B cell (primary cell): ENCODE results near the gene HPGD. TPM values are rescaled to one million over a fixed set of nuclear protein-coding genes. Genes with fewer than 3 reads are reported as not detected.

ENCODE experiments used
- ATAC-seq: fragments of 200-7000 bp; cut with Tn5 transposase; one replicate; pipeline ENCODE4 v1.10.0; 2021; ENCODE audit warnings: low read depth, mild to moderate bottlenecking, moderate number of reproducible peaks, moderate library complexity
- CTCF ChIA-PET: fragments of 350-600 bp; sonication (Branson Sonifier 250); formaldehyde crosslinking; loops from one replicate; lab custom pipeline; 2021; ENCODE audit warnings: antibody characterized with exemption, inconsistent platforms; lab: Charles Lee
- POLR2A ChIA-PET: fragments of 350-600 bp; sonication (Branson Sonifier 250); formaldehyde crosslinking; loops from one replicate; lab custom pipeline; 2021; ENCODE audit warnings: antibody characterized with exemption; lab: Charles Lee
- DNase-seq: peaks from one replicate; pipeline ENCODE4 v3.0.0; 2013
- H2AFZ ChIP-seq: 2 replicates; pipeline ENCODE4 v1.6.1; 2012; ENCODE audit warnings: mild to moderate bottlenecking, low read depth, low read length; ENCODE audit not compliant: insufficient read depth, poor library complexity, severe bottlenecking
- H3K27ac ChIP-seq, 2 donors: 1 replicate in 1 of 2; 2 replicates in 1 of 2; pipeline ENCODE4 v1.5.1; 2012 to 2013; ENCODE audit warnings: low read length in 2 of 2, mild to moderate bottlenecking in 2 of 2, moderate library complexity in 1 of 2
- H3K27me3 ChIP-seq, 4 experiments: fragments of 200-600 bp in 1 of 4; sonication (generic) in 1 of 4; replicated peaks in 1 of 4; 1 replicate in 2 of 4; 2 replicates in 2 of 4; pipeline versions ENCODE4 v1.6.1 to v1.7.0; 2013 to 2016; ENCODE audit warnings: low read length in 3 of 4, mild to moderate bottlenecking in 2 of 4, mixed read lengths in 1 of 4, moderate library complexity in 1 of 4; ENCODE audit not compliant: insufficient read depth in 4 of 4, control insufficient read depth in 3 of 4; ENCODE audit errors: control extremely low read depth in 1 of 4
- H3K36me3 ChIP-seq, 2 experiments: replicated peaks in 1 of 2; 1 replicate in 1 of 2; 2 replicates in 1 of 2; pipeline versions ENCODE4 v1.6.1 to v1.7.1; 2013; ENCODE audit warnings: low read length in 1 of 2; ENCODE audit not compliant: insufficient read depth in 2 of 2, control insufficient read depth in 1 of 2; ENCODE audit errors: control extremely low read depth in 1 of 2, extremely low read depth in 1 of 2
- H3K4me1 ChIP-seq, 2 donors: fragments of 200-600 bp in 1 of 2; sonication (generic) in 1 of 2; 1 replicate in 1 of 2; 2 replicates in 1 of 2; pipeline versions ENCODE4 v1.5.1 to v1.6.1; 2013 to 2017; ENCODE audit warnings: low read length in 2 of 2; ENCODE audit not compliant: control insufficient read depth in 2 of 2, insufficient read depth in 2 of 2
- H3K4me2 ChIP-seq: replicated peaks from 2 replicates; pipeline ENCODE3; 2012; ENCODE audit warnings: mild to moderate bottlenecking, low read depth, low read length; ENCODE audit not compliant: poor library complexity, severe bottlenecking
- H3K4me3 ChIP-seq, 5 experiments: fragments of 200-600 bp in 1 of 5; sonication (generic) in 1 of 5; 1 replicate in 3 of 5; 2 replicates in 2 of 5; pipeline versions ENCODE4 v1.5.1 to v1.7.0; 2011 to 2016; ENCODE audit warnings: low read length in 4 of 5, mild to moderate bottlenecking in 4 of 5, low read depth in 2 of 5, control low read depth in 1 of 5, moderate library complexity in 1 of 5; ENCODE audit not compliant: insufficient read depth in 1 of 5; ENCODE audit errors: control extremely low read depth in 1 of 5, extremely low read depth in 1 of 5
- H3K79me2 ChIP-seq: fragments of 200-600 bp; sonication (generic); one replicate; pipeline ENCODE4 v1.6.0; 2016; ENCODE audit warnings: low read length; ENCODE audit not compliant: control insufficient read depth, insufficient read depth
- H3K9ac ChIP-seq: fragments of 200-600 bp; sonication (generic); 2 replicates; pipeline ENCODE4 v1.6.1; 2017; ENCODE audit warnings: mild to moderate bottlenecking, low read length, moderate library complexity
- H3K9me3 ChIP-seq, 3 donors: one replicate each; pipeline versions ENCODE4 v1.6.1 to v1.7.1; 2013; ENCODE audit warnings: low read length in 2 of 3; ENCODE audit not compliant: control insufficient read depth in 2 of 3, insufficient read depth in 1 of 3; ENCODE audit errors: control extremely low read depth in 1 of 3
- H4K20me1 ChIP-seq: 2 replicates; pipeline ENCODE4 v1.6.0; 2012; ENCODE audit warnings: mild to moderate bottlenecking, low read length; ENCODE audit not compliant: insufficient read depth, control insufficient read depth, poor library complexity, severe bottlenecking
- H3K27ac Mint-ChIP-seq: one replicate; pipeline ENCODE4 v1.8.0; 2021; ENCODE audit warnings: mixed read lengths
- H3K27me3 Mint-ChIP-seq: one replicate; pipeline ENCODE4 v1.8.0; 2021; ENCODE audit warnings: mixed read lengths
- H3K4me1 Mint-ChIP-seq: one replicate; pipeline ENCODE4 v1.8.0; 2021; ENCODE audit warnings: mixed read lengths
- H3K4me3 Mint-ChIP-seq: one replicate; pipeline ENCODE4 v1.8.0; 2021; ENCODE audit warnings: mixed read lengths
- H3K9me3 Mint-ChIP-seq: one replicate; pipeline ENCODE4 v1.8.0; 2022; ENCODE audit warnings: mixed read lengths; ENCODE audit not compliant: insufficient read depth
- CTCF ChIP-seq: fragments of 200-600 bp; IDR thresholded peaks from one replicate; pipeline ENCODE4 v1.8.0; 2022; ENCODE audit warnings: antibody characterized with exemption, mild to moderate bottlenecking
- EZH2 ChIP-seq: IDR thresholded peaks from 2 replicates; pipeline ENCODE4 v1.6.1; 2012; ENCODE audit warnings: borderline replicate concordance, low read depth, mild to moderate bottlenecking, moderate library complexity, low read length; ENCODE audit not compliant: insufficient read depth, poor library complexity, severe bottlenecking
- WGBS: methylation state at CpG from one replicate; pipeline ENCODE4 v1.1.5; 2013; ENCODE audit warnings: missing lambda C conversion rate; ENCODE audit not compliant: insufficient coverage; 5-methylcytosine and 5-hydroxymethylcytosine counted together
- intact Hi-C: fragments of 100-400 bp; cut with micrococcal nuclease; formaldehyde crosslinking; loops from one replicate; pipeline ENCODE4 v1.10.0; 2022
- polyA plus RNA-seq: library from polyadenylated mRNA; depleted of rRNA; stranded (reverse); fragments of >200 nt; gene quantifications from 2 replicates; pipeline ENCODE4 v1.2.3, GENCODE V29; 2012
- total RNA-seq, 2 donors: library from RNA; stranded (reverse); fragments of 120-200 nt in 1 of 2; gene quantifications; 1 replicate in 1 of 2; 2 replicates in 1 of 2; pipeline versions ENCODE4 v1.2.3 to v1.2.4, GENCODE V29; 2013 to 2022

Gene HPGD
- total and polyA plus RNA-seq, 2 donors (not counting 1 experiment from before 2014, with no cell fraction given), result 0.67 TPM; not detected in 1

GRCh38 chr4:174505007-174505406, 17.3 kb downstream of the HPGD start:
- Histone ChIP-seq H4K20me1 (no peaks in the 10 kb centered on the region), H3K4me2 (no peak overlapping the region), H2AFZ (no peak overlapping the region), H3K9me3 (no peaks in the 10 kb centered on the region), H3K4me3 (no peak overlapping the region), H3K36me3 (no peaks in the 10 kb centered on the region), H3K27me3 (no peaks in the 10 kb centered on the region), H3K27ac (no peak overlapping the region), H3K4me1 (no peaks in the 10 kb centered on the region), H3K9ac (no peak overlapping the region), H3K79me2 (no peaks in the 10 kb centered on the region)
- DNase-seq (no peak), ATAC-seq (no peak)
- Mint-ChIP-seq H3K27ac (no peak overlapping the region), H3K4me3 (no peak overlapping the region), H3K9me3 (no peaks in the 10 kb centered on the region), H3K4me1 (no peaks in the 10 kb centered on the region), H3K27me3 (no peaks in the 10 kb centered on the region)
- ChIA-PET POLR2A (no interaction called here), CTCF (no interaction called here)
- TF ChIP-seq EZH2, result no peak
- no peak for TF ChIP-seq CTCF
- WGBS, result no CpG with 5 or more reads among the region's 3 CpGs
- intact Hi-C loops, result no loop called here

GRCh38 chr4:174503079-174503715, 19.1 kb downstream of the HPGD start:
- 94% methylated on average over 3 of the region's 3 CpGs for WGBS
- POLR2A ChIA-PET, result no interaction called here
- ATAC-seq (no peak), DNase-seq (no peak)
- H3K27ac ChIP-seq, result no peak overlapping the region
- H3K27me3 ChIP-seq, result no peaks in the 10 kb centered on the region
- no peaks in the 10 kb centered on the region for H3K4me1 ChIP-seq
- Mint-ChIP-seq H3K4me3 (no peak overlapping the region), H3K4me1 (no peaks in the 10 kb centered on the region), H3K27me3 (no peaks in the 10 kb centered on the region), H3K27ac (no peak overlapping the region), H3K9me3 (no peaks in the 10 kb centered on the region)
- H4K20me1 ChIP-seq, result no peaks in the 10 kb centered on the region
- H3K9ac ChIP-seq, result no peak overlapping the region
- H3K4me3 ChIP-seq, result no peak overlapping the region
- H3K4me2 ChIP-seq, result no peak overlapping the region
- no peaks in the 10 kb centered on the region for H3K36me3 ChIP-seq
- no peak overlapping the region for H2AFZ ChIP-seq
- TF ChIP-seq EZH2 (no peak), CTCF (no peak)
- CTCF ChIA-PET, result no interaction called here
- H3K79me2 ChIP-seq, result no peaks in the 10 kb centered on the region
- H3K9me3 ChIP-seq, result no peaks in the 10 kb centered on the region
- intact Hi-C loops, result no loop called here
